DMS53 (cell line): ENCODE data around the gene SARM1.
"Not testable (repeated sequence)": the region's sequence is repeated elsewhere in the genome, so short reads cannot be mapped to it uniquely, and the experiment has no call there.

ENCODE experiments used
- DNase-seq: peaks from one replicate; lab custom pipeline; 2025; lab: John Stamatoyannopoulos, UW

The SARM1 gene

DNA sequence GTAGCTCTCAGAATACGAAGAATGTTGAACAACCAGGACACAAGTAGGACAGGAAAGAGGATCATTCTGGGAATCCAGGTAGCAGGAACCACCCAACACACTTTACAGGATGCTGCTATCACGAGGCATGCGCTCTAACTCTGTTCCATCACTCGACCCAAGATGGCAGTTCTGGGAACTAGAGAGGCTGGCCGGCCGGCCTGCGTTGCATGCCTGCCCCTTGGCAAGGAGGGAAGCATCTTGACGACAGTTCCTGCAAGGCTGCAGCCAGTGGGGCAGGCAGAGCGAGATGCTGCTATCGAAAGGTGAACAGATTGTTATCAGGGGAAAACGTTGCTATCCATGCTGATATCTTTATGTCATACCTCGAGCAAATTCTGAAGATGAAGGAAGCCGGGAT, 53.7 kb downstream of the SARM1 start:
- no peak for DNase-seq

DNA sequence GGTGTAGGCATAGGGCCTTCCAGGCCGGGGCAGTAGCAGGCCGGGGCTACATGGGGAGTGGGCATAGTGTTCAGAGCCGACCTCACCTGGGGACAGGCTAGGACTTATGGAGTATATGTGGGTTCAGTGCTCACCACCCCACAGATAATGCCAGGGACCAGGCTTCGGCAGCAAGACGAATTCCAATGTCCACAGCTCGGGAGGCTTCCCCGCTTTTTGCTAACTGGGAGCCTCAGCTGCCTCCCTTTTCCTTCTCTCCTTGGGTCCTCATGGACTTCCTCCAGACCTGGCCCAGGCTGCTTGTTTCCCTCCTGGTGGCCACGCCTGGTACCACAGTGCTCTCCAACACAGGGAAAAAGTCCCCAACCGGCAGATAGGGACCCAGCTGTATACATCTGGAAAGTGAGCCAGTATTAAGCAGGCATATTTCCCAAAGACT, 54.6 kb downstream of the SARM1 start:
- DNase-seq: peak; percentile 46

DNA sequence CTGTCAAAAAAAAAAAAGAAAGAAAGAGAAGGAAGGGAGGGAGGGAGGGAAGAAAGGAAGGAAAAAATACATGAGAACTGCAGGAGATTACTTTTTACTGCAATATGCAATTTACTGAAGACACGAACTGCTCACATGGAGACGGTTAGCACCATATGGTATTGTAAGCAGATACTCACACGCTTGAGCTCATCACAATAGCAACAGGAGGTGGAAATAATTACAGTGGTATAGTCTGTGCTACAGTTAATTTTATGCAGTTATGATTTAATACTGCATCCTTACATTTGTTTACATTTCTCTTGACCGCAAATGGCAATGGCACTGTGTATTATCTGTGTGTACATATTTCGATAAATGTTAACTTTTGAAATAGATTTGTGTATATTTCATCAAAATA, 55.9 kb downstream of the SARM1 start:
- no peak for DNase-seq

DNA sequence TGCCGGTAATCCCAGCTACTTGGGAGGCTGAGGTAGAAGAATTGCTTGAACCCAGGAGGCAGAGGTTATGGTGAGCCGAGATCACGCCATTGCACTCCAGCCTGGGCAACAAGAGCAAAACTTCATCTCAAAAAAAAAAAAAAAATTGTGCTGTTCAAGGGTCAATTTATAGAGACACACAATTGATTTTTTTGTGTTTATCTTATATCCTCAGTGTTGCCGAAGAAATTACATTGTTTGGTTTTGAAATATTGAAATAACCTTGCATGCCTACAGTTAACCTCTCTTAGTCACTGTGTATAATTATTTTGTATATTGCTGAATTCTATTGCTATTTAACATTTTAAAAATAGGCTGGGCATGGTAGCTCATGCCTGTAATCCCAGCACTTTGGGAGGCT, 56.5 kb downstream of the SARM1 start:
- not testable (repeated sequence) for DNase-seq

- DNase-seq: no peak
Observed at GRCh38 chr17:28433721-28434120, 62.2 kb downstream of the SARM1 start.

- not testable (repeated sequence) for DNase-seq
Observed at GRCh38 chr17:28434326-28434725, 62.8 kb downstream of the SARM1 start.

DNA sequence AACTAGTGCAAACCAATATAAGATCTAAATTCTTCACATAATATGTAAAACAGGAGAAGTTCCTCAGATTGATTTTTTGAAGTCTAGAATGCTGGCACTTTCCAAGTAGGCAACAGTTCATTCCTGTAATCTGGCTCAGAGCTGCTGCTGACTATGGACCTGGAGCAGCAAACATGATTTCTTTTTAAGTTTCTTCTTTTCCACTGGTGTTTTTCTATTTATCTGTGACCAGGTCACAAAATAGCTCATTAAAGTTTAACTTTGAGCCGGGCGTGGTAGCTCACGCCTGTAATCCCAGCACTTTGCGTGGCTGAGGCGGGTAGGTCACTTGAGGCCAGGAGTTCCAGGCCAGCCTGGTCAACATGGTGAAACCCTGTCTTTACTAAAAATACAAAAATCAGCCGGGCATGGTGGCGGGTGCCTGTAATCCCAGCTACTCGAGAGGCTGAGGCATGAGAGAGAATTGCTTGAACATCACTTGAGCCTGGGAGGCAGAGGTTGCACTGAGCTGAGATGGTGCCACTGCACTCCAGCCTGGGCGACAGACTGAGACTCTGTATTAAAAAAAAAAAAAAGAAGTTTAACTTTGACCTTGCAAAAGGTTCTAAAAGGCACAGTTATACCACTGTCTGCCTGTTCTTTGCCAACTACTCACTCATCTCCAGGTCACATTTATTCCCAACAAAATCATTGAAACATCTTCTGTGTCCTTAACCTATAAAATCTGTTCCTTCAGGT, 72.6 kb downstream of the SARM1 start:
- no peak for DNase-seq

- peak; percentile 25 for DNase-seq
Observed at GRCh38 chr17:28446716-28447395, 75.4 kb downstream of the SARM1 start.

- no peak for DNase-seq
Observed at GRCh38 chr17:28447396-28447760, 75.9 kb downstream of the SARM1 start.

- DNase-seq: no peak
Observed at GRCh38 chr17:28449859-28450258, 78.4 kb downstream of the SARM1 start.
